GM21390 (cell line): ENCODE data around the gene NOD1.
A peak's percentile ranks its signal among the peaks of the same experiment; 100 is the strongest.
"Not testable (repeated sequence)": the region's sequence is repeated elsewhere in the genome, so short reads cannot be mapped to it uniquely, and the experiment has no call there.

Experiments
- ATAC-seq: cut with Tn5 transposase; IDR thresholded peaks from one replicate; pipeline ENCODE4 v1.9.1; 2021; ENCODE audit not compliant: unreplicated experiment

Gene NOD1, protein sequence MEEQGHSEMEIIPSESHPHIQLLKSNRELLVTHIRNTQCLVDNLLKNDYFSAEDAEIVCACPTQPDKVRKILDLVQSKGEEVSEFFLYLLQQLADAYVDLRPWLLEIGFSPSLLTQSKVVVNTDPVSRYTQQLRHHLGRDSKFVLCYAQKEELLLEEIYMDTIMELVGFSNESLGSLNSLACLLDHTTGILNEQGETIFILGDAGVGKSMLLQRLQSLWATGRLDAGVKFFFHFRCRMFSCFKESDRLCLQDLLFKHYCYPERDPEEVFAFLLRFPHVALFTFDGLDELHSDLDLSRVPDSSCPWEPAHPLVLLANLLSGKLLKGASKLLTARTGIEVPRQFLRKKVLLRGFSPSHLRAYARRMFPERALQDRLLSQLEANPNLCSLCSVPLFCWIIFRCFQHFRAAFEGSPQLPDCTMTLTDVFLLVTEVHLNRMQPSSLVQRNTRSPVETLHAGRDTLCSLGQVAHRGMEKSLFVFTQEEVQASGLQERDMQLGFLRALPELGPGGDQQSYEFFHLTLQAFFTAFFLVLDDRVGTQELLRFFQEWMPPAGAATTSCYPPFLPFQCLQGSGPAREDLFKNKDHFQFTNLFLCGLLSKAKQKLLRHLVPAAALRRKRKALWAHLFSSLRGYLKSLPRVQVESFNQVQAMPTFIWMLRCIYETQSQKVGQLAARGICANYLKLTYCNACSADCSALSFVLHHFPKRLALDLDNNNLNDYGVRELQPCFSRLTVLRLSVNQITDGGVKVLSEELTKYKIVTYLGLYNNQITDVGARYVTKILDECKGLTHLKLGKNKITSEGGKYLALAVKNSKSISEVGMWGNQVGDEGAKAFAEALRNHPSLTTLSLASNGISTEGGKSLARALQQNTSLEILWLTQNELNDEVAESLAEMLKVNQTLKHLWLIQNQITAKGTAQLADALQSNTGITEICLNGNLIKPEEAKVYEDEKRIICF

DNA sequence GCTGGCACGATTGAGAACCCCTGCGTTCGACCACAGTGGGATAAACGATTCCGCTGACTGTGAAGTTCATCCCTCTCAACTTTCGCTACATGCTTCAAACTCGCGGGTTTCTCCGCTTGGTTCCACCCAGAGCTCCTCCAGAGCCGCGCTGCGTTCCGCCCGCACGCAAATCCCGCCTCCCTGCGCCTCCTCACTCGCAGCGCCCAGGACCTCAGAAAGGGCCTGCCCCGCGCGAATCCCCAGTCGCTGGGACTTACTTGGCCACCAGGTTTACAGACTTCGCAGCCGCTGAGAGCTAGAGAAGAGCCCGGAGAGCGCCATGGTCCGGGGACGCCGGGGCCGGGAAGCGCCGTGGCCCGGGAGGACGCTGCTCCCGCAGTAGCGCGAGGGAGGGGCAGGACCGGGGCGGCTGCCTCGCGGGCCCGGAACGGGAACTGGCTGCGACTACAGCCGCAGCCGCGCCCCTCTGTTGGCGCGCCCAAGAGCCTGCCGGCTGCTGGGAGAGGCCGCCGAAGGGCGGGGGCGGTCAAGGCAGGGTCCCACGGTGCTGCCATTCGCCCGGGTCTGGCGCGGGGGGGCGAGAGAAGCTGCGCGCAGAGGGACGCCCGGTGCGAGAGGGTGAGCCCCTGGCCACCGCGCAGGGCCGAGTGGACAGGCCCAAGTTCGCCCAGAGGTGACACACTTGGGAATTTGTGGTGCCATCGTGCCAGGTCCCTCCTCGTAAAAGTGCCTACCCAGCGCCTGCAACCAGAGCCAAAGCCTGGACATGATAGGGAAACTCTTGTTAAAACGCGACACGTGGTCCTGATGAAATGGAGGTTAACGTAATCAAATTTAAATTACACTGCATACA is at the start of gene NOD1:
NOD1 (minus strand) TSS at position 436 of the 853 bp plus-strand sequence. CDS start 21,863 bp downstream, outside the sequence.
- peak; percentile 91 for ATAC-seq

DNA sequence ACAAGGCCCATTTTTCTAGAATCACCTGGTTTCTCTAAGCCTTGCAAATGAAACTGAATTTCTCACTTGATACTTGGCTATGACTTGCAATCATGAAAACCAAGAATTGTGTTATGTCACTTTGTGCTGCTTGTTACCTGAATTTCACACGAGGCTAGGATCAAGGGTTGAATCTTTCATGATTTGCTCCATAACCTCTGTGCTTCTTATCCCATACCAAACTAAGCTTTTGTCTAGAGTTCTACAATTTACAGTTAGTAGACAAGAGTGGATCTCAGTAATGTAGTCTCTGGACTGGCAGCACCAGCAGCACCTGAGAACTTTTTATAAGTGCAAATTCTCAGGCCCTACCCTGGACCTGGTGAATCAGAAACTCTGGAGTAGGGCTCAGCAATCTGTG is 48.7 kb upstream of the NOD1 start:
- ATAC-seq: not testable (repeated sequence)

DNA sequence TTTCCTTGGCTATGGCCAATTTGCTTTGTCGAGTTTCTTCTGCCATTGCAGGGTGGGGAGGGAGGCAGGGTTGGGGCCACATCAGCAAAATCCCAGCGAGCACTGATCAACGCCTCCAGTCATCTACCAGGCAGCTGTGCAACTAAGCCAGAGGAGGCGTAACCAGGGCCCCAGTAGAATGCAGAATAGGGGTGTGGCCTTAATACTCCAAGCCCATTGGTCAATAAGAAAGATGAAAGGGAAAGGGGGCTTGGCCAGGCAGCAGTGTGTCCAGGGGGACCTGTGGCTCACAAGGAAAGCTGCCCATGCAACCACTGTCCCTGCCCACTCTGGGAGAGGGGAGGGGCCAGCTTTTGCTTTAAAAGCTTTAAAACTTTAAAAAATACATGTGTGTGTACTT is 47.6 kb upstream of the NOD1 start:
- no peak for ATAC-seq

DNA sequence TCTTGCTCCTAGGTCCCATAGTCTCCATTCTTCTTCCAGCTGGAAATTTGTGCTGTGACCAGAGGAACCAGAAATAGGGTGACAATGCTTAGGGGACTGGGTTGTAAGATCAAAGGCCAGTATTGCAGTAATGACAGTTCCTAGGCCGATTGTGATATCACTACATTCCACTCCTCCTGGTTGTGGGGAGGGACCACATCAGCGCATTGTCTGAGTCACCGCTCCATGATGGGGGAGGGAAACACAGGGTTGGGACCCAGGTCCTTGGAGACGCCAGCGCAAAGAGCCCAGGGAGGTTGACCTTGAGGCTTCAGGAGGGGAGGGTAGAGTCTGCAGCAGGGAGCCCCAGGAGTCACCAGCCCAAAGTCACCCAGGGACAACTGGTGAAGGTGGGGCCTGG is 46.8 kb upstream of the NOD1 start:
- no peak for ATAC-seq

DNA sequence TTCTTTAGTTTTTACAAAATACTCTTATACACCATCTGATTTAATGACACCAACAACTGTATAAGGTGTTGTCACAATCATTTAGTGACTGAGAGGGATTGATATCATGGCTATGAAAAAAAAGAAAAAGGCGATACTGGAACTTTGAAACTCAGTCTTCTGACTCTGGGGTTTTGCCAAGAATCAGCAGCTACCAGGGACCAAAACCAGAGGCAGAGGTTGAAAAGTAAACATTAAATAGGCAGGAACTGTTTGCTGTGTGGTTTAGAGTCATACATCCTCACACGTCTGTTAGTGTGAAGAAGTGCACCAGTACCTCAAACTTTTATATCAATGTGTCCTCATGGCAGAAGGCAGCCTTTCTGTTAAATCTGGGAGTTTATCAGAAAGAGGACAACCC is 46.0 kb upstream of the NOD1 start:
- no peak for ATAC-seq

DNA sequence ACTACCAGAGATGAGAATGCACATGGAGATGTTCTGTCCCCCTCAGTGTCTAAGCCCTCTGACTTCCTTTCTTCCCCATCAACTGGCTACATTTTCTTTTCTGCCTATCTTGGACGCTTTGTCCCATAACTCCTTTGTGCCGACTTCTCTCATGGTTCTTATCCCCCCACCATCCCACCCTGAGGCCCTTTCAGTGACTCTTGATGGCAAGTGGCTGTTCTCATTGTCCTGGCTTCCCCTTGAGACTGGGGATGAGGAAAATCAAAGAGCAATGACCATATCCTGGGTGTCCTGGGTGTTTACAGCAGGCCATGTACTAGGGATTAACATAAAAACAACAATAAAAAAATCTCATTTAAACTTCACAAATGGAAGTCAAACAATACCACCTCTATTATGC is 44.9 kb upstream of the NOD1 start:
- no peak for ATAC-seq

DNA sequence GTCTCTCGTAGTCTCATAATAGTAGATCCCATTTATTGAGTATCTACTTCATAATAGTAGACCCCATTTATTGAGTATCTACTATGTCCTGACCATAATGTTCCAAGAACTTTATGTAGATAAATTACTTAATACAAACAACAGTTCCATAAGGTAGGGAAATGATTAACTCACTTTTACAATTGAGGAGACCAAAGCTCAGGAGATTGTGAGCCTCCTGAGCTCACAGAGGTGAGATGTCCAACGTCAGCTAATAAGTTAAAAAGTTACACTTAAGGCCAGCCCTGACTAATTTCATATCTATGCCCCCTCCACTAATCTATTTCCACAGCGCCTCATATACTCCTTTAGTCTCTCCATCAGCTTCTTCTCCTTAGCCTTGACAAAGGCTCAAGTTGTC is 43.6 kb upstream of the NOD1 start:
- ATAC-seq: no peak

DNA sequence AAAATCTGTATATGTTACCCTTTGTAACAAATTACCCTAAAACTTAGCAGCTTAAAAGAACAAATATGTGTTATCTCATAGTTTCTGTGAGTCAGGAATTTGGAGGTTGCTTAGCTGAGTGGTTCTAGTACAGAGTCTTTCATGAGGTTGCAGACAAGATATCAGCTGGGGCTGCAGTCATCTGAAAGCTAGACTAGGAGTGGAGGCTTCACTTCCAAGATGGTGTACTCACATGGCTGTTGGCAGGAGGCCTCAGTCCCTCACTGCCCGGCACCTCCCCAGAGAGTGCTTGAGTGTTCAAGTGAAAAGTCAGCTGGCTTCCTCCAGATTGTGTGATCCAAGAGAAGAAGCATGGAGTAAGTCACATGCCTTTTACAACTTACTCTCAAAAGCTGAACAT is 42.9 kb upstream of the NOD1 start:
- ATAC-seq: no peak

DNA sequence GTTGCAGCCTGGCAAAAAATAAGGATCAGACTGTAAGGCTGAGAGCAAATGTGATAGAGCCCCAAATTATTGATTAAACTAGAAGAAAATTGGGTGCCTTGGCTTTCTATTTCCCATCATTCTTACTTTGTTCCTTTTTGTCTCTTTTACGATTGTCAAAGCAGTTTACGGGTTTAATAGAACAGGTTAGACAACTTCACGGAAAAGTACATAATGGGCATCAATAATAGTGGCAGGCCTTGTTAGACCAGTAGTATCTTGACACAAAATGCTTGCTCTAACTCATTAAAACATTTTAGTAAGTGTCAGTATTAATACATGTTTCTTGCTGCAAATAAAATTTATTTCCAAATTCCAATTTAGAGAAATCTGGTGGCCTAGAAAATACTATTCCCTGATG is 40.5 kb upstream of the NOD1 start:
- ATAC-seq: no peak

DNA sequence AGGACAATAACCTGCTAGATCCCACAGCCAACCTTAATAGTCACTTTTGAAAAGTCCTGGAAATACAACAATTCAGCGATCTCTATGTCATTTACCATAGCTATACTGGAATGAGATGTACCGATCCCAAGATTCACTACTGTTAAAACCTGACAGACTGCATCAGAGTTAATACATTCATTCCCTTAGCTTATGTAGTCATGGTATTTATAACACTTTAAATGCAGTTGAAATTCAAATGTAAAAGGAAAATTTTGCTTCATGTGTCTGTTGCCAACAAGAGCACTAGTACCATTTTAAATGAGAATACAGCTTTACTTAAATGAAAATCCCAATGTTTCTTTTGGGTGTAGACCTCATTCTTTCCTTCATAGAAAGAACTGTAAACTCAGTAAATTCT is 37.2 kb upstream of the NOD1 start:
- no peak for ATAC-seq

DNA sequence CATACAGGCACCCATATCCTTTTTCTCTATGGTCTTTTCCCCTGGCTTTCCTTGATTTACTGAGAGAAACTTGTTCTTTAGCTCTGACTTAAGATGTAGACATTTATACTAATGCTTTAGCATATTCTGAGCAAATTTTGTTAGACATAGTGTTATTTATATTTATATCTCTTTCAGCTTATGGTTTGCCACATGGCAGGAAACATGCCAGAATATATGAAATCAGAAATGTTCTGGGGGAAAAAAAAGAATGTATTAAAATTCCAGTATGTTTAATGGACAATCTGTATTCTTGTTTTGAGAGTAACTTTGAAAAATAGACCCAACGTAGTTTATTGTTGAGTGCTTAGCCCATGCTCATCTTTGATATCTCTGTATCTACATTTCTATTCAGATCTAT is 36.2 kb upstream of the NOD1 start:
- no peak for ATAC-seq

DNA sequence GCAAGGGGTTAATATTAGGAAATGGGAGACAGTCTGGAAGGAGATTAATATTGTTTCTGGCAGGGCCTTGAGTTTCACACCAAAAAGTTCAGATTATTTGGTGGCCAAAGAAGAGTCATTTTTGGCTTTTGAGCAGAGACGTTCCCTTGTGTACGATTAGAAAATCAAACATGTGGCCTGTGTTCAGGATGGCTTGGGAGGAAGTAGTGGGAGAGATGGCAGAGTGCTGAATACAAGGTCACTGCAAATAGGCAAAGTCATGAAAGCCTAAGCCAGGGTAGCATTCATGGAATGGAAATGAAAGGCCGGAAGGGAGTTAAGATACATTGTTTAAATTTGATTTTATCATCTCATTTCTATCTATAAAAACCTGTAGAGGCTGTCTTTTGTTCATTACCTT is 35.6 kb upstream of the NOD1 start:
- no peak for ATAC-seq

DNA sequence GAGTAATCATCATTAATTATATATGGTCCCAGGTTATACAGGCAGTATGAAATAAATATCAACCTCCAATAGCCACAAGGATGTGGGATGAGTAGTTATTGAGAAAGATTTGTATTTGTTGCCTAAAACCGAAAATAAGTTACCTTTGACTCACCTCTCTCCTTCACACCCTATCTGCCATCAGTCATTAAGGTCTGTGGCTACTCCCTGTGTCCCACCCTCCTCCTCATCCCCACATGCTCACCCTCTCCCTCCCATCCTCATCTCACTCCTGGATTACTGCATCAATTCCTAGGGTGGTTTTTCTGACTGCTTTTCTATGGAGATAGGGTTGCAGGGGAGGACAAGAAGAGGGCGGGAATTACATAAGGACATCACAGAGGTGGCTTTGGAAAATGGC is 35.2 kb upstream of the NOD1 start:
- no peak for ATAC-seq

DNA sequence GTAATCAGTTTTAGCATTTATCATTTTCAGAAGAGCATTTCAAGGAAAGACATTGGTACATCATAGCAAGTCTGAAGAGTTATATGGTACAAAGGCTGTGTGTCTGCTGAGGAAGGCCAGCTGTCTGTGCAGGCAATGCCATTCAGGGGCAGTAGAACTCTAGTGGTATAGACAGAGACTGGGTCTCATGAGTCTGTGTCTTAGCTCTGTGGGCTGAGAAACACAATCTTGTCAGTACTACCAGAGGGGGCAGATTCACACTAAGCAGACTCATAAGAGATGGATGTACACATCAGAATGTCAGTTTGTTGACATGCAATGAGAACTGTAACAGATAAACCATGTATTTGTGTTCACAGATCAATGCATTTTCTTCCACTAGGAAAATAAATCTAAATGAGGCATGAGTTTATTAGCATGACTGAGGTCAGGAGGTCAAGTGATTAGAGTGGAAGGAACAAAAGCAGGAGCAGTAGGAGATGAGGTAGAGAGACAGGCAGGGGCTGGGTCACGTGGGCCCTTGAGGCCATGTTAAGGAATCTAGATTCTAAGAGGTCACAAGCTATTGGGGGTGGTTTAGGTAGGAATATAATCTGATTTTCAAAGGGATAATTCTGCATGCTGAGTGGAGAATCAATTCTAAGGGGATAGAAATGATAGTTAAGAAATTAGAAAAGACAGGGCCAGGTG is 33.5 kb upstream of the NOD1 start:
- ATAC-seq: no peak

DNA sequence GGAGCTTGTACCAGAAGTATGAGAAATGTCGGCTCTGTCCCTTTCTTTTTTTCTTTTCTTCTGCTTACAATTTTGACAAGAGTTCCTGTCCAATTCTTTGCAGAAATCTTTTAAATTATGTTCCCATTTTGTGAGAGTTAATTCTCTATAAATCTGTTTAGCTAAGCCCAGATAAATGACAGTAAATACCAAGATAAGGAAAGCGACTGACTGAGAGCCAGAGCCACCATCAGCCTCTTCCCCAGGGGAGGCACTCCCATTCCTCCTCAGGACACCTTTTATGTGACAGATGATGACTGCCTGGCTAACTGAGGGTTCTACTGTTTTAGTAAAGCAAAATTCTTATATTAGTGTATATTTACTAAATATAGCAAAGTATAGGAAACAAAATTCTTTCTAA is 32.9 kb upstream of the NOD1 start:
- no peak for ATAC-seq

DNA sequence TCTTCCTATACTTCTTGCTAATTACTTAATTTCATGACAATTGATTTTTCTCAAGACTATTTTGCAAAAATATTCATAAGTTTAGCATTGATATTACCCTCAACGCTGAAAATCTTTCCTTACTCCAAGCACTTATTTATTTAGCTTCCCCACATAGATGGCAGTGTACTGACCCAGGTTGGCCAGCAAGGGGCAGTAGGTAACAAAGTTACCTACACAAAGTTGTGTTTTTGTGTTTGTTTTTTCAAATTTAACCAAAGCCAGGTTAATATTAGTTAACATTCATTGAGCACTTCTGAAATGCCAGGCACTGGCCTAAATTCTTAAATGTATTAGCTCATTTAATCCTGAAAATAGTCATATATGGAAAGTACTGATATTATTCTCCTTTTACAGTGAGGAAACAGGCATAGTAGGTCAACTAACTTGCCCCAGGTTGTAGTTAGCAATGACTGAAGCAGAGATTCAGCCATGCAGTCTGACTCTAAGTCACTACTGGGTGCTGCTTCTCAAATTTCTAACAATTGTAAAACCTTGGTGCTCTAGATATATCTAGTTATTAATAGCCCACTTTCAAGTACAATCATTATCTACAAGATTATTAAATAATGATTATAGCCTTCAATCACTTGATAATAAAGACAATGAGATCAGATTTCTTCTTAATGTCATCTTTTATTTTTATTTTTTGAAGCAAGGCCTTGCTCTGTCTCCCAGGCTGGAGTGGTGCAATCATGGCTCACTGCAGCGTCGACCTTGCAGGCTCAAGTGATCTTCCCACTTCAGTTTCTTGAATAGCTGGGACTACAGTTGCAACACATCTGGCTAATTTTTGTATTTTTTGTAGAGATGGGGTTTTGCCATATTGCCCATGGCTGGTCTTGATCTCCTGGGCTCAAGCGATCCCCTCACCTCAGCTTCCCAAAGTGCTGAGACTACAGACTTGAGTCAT is 31.8 kb upstream of the NOD1 start:
- no peak for ATAC-seq

DNA sequence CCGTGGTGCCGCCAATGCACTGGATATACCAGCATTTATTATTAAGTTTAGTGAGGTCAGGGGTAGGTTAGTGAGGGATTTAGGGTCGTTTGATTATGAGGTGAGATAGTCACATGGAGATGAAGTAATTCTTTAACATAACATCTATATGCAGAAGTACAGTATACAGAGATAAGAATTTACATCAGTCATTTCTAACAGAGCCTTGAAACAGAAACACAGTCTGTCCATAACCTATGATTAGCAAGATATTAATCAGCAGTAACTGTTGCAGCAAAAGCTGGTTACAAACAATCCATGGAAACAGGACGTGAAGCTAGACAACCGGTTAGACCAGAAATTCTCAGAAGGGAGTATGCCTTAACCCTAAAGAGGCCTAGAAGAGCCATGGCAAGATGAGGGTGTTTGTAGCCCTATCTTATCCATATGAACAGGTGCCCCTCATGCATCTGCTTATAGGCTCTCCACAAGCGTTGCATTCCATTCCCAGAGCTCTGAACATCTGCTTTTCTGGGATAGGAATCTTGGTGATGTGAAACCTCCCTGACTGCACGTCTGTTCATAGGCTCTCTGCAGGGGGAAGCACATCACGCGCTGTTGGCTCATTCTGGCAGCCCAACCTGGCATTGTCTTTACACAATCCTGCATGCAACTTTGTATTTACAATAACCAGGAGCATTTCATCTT is 30.7 kb upstream of the NOD1 start:
- not testable (repeated sequence) for ATAC-seq

DNA sequence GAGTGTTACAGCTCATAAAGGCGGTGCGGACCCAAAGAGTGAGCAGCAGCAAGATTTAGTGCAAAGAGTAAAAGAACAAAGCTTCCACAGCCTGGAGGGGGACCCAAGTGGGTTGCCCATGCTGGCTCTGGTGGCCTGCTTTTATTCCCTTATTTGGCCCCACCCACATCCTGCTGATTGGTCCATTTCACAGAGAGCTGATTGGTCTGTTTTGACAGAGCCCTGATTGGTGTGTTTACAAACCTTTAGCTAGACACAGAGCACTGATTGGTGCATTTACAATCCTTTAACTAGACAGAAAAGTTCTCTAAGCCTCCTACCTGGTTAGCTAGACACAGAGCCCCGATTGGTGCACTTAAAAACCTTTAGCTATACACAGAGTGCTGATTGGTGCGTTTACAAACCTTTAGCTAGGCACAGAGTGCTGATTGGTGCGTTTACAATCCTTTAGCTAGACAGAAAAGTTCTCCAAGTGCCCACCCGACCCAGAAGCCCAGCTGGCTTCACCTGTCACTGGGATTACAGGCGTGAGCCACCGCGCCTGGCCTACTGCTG is 28.8 kb upstream of the NOD1 start:
- ATAC-seq: not testable (repeated sequence)
